ENCODE data around the gene HECTD2. TPM values are rescaled to one million over a fixed set of nuclear protein-coding genes. Genes with fewer than 3 reads are reported as not detected.
"Not testable (repeated sequence)": the region's sequence is repeated elsewhere in the genome, so short reads cannot be mapped to it uniquely, and the experiment has no call there.

Gene HECTD2
- total RNA-seq, 2 experiments from 2014 or later, result 7.0 to 7.2 TPM

- POLR2A ChIA-PET, result interaction anchor here (0.6 to 1.1 kb wide), 2 partner anchors 10 to 539 kb away, joined by 3 read pairs; partner anchors contain the start of gene RPP30
- CTCF ChIA-PET, result no interaction called here
Observed at GRCh38 chr10:91410638-91411371, 661 bp downstream of the HECTD2 start.

GRCh38 chr10:91411621-91412020 is 1.5 kb downstream of the HECTD2 start:
- ChIA-PET POLR2A (interaction anchor here (0.6 to 1.1 kb wide), 2 partner anchors 9 to 540 kb away, joined by 3 read pairs; partner anchors contain the start of gene RPP30), CTCF (no interaction called here)

GRCh38 chr10:91412354-91413087 is 2.4 kb downstream of the HECTD2 start:
- POLR2A ChIA-PET, result no interaction called here
- CTCF ChIA-PET, result no interaction called here

- POLR2A ChIA-PET, result no interaction called here
- CTCF ChIA-PET, result interaction anchor here (1.0 to 1.6 kb wide), 2 partner anchors 29 to 68 kb away, joined by 3 read pairs; no protein-coding TSS in a partner anchor
Observed at GRCh38 chr10:91415816-91416215, 5.7 kb downstream of the HECTD2 start.

GRCh38 chr10:91416339-91416855 is 6.3 kb downstream of the HECTD2 start:
- POLR2A ChIA-PET, result no interaction called here
- CTCF ChIA-PET, result no interaction called here

- ChIA-PET POLR2A (no interaction called here), CTCF (no interaction called here)
Observed at GRCh38 chr10:91418416-91418815, 8.3 kb downstream of the HECTD2 start.

- ChIA-PET POLR2A (interaction anchor here (1.0 kb wide), 1 partner anchor 9 kb away, joined by 3 read pairs; no protein-coding TSS in a partner anchor), CTCF (no interaction called here)
Observed at GRCh38 chr10:91420868-91421267, 10.7 kb downstream of the HECTD2 start.

- POLR2A ChIA-PET, result no interaction called here
- CTCF ChIA-PET, result no interaction called here
Observed at GRCh38 chr10:91422915-91423314, 12.8 kb downstream of the HECTD2 start.

- ChIA-PET POLR2A (interaction anchor here (0.8 kb wide), 1 partner anchor 11 kb away, joined by 3 read pairs; no protein-coding TSS in a partner anchor), CTCF (no interaction called here)
Observed at GRCh38 chr10:91424016-91424415, 13.9 kb downstream of the HECTD2 start.

GRCh38 chr10:91432175-91432574 is 22.0 kb downstream of the HECTD2 start:
- CTCF ChIA-PET, result interaction anchor here (1.0 kb wide), 1 partner anchor 134 kb away, joined by 3 read pairs; no protein-coding TSS in a partner anchor
- POLR2A ChIA-PET, result no interaction called here

GRCh38 chr10:91433620-91434019 is 23.5 kb downstream of the HECTD2 start:
- ChIA-PET POLR2A (no interaction called here), CTCF (no interaction called here)

GRCh38 chr10:91434041-91434440 is 23.9 kb downstream of the HECTD2 start:
- POLR2A ChIA-PET, result no interaction called here
- CTCF ChIA-PET, result no interaction called here

- ChIA-PET CTCF (no interaction called here), POLR2A (no interaction called here)
Observed at GRCh38 chr10:91435241-91435640, 25.1 kb downstream of the HECTD2 start.

GRCh38 chr10:91438228-91438627 is 28.1 kb downstream of the HECTD2 start:
- POLR2A ChIA-PET, result not testable (repeated sequence)

GRCh38 chr10:91444211-91445182 is 34.4 kb downstream of the HECTD2 start:
- CTCF ChIA-PET, result no interaction called here
- POLR2A ChIA-PET, result no interaction called here

More at GRCh38 chr10:91438228-91438627, 28.1 kb downstream of the HECTD2 start:
- CTCF ChIA-PET, result not testable (repeated sequence)

- ChIA-PET POLR2A (no interaction called here), CTCF (no interaction called here)
Observed at GRCh38 chr10:91452063-91452462, 41.9 kb downstream of the HECTD2 start.

GRCh38 chr10:91453535-91453934 is 43.4 kb downstream of the HECTD2 start:
- ChIA-PET POLR2A (no interaction called here), CTCF (no interaction called here)

GRCh38 chr10:91455135-91455534 is 45.0 kb downstream of the HECTD2 start:
- POLR2A ChIA-PET, CTCF ChIA-PET: not testable (repeated sequence)

- CTCF ChIA-PET, result no interaction called here
Observed at GRCh38 chr10:91460681-91461080, 50.5 kb downstream of the HECTD2 start.

GRCh38 chr10:91462423-91462822 is 52.3 kb downstream of the HECTD2 start:
- POLR2A ChIA-PET, result no interaction called here
- CTCF ChIA-PET, result no interaction called here

More at GRCh38 chr10:91460681-91461080, 50.5 kb downstream of the HECTD2 start:
- POLR2A ChIA-PET, result no interaction called here
